H1 (cell line): ENCODE measurements around the gene ZNF423. TPM values are rescaled to one million over a fixed set of nuclear protein-coding genes. Genes with fewer than 3 reads are reported as not detected.

ENCODE experiments used
- CTCF ChIA-PET: fragments of 300-600 bp; sonication (Branson Sonifier 250); formaldehyde crosslinking; loops from one replicate; lab custom pipeline; 2021; ENCODE audit not compliant: partially characterized antibody; lab: Charles Lee
- POLR2A ChIA-PET: fragments of 300-600 bp; sonication (Branson Sonifier 250); formaldehyde crosslinking; loops from one replicate; lab custom pipeline; 2021; ENCODE audit warnings: inconsistent platforms; ENCODE audit not compliant: partially characterized antibody; lab: Charles Lee
- DNase-seq, 2 experiments: peaks; one replicate each; pipeline versions ENCODE4 v3.0.0 to v3.0.0-alpha.2; 2010 to 2022; ENCODE audit warnings: low spot score in 2 of 2, low read depth in 1 of 2, mixed read lengths in 1 of 2
- FAIRE-seq: peaks from 2 replicates; lab custom pipeline; 2011; peaks lifted over from hg19 to GRCh38; lab: Jason Lieb, UNC
- H2AFZ ChIP-seq: 2 replicates; pipeline ENCODE4 v1.8.1; 2012; ENCODE audit warnings: low read length, inconsistent platforms
- H2AK5ac ChIP-seq: 2 replicates; pipeline ENCODE4 v1.6.1; 2013; ENCODE audit warnings: low read depth, low read length
- H2BK120ac ChIP-seq: replicated peaks from 2 replicates; pipeline ENCODE3; 2013; ENCODE audit warnings: low read depth, low read length, inconsistent platforms
- H2BK12ac ChIP-seq: 2 replicates; pipeline ENCODE4 v1.6.1; 2013; ENCODE audit warnings: low read depth, low read length
- H2BK15ac ChIP-seq: 2 replicates; pipeline ENCODE4 v1.6.1; 2013; ENCODE audit warnings: low read length
- H2BK20ac ChIP-seq: 2 replicates; pipeline ENCODE4 v1.6.1; 2013; ENCODE audit warnings: low read length
- H2BK5ac ChIP-seq: 2 replicates; pipeline ENCODE4 v1.6.1; 2013; ENCODE audit warnings: low read depth, low read length
- H3K14ac ChIP-seq: 2 replicates; pipeline ENCODE4 v1.6.1; 2013; ENCODE audit warnings: inconsistent platforms; ENCODE audit not compliant: insufficient read length
- H3K18ac ChIP-seq: 2 replicates; pipeline ENCODE4 v1.6.1; 2013; ENCODE audit warnings: low read length; ENCODE audit errors: extremely low read depth
- H3K23ac ChIP-seq: 2 replicates; pipeline ENCODE4 v1.6.1; 2013; ENCODE audit warnings: inconsistent platforms; ENCODE audit not compliant: insufficient read length
- H3K23me2 ChIP-seq: 2 replicates; pipeline ENCODE4 v1.6.1; 2013; ENCODE audit warnings: low read depth, low read length
- H3K27ac ChIP-seq: 2 replicates; pipeline ENCODE4 v1.6.1; 2011; ENCODE audit warnings: low read depth, low read length, inconsistent platforms
- H3K27me3 ChIP-seq, 4 experiments: replicated peaks in 1 of 4; 1 replicate in 1 of 4; 2 replicates in 3 of 4; pipeline versions ENCODE4 v1.6.1 to v1.8.1; 2011 to 2013; ENCODE audit warnings: low read length in 3 of 4, mild to moderate bottlenecking in 3 of 4, inconsistent platforms in 2 of 4, mixed read lengths in 2 of 4, moderate library complexity in 1 of 4; ENCODE audit not compliant: control insufficient read depth in 3 of 4, insufficient read depth in 3 of 4; ENCODE audit errors: extremely low read depth in 1 of 4
- H3K36me3 ChIP-seq, 4 experiments: 2 replicates each; pipeline versions ENCODE4 v1.6.1 to v1.8.1; 2011 to 2013; ENCODE audit warnings: mild to moderate bottlenecking in 4 of 4, low read length in 3 of 4, moderate library complexity in 2 of 4, control low read depth in 1 of 4, inconsistent platforms in 1 of 4; ENCODE audit not compliant: insufficient read depth in 4 of 4, control insufficient read depth in 2 of 4
- H3K4ac ChIP-seq: replicated peaks from 2 replicates; pipeline ENCODE3; 2013; ENCODE audit warnings: low read length, low read depth, mixed read lengths, inconsistent platforms; ENCODE audit not compliant: insufficient read length
- H3K4me1 ChIP-seq, 4 experiments: replicated peaks in 1 of 4; 1 replicate in 1 of 4; 2 replicates in 3 of 4; pipeline versions ENCODE4 v1.6.1 to v1.8.1; 2011 to 2013; ENCODE audit warnings: low read length in 3 of 4, inconsistent platforms in 2 of 4, mixed read lengths in 1 of 4; ENCODE audit not compliant: insufficient read depth in 4 of 4, control insufficient read depth in 3 of 4
- H3K4me2 ChIP-seq, 2 experiments: 2 replicates each; pipeline versions ENCODE4 v1.6.1 to v1.8.1; 2011 to 2013; ENCODE audit warnings: low read depth in 2 of 2, low read length in 2 of 2, control low read depth in 1 of 2, inconsistent platforms in 1 of 2, mild to moderate bottlenecking in 1 of 2; ENCODE audit not compliant: insufficient read depth in 1 of 2
- H3K4me3 ChIP-seq, 4 experiments: fragments of 200-600, 300-600 bp in 1 of 4; sonication (generic), shearing (Covaris generic), sonication (Bioruptor Twin) in 1 of 4; 2 replicates each; pipeline versions ENCODE4 v1.5.1 to v1.8.1; 2011 to 2016; ENCODE audit warnings: low read length in 4 of 4, low read depth in 3 of 4, control low read depth in 2 of 4, inconsistent platforms in 2 of 4, mild to moderate bottlenecking in 2 of 4, mixed read lengths in 1 of 4, moderate library complexity in 1 of 4; ENCODE audit not compliant: insufficient read depth in 2 of 4; ENCODE audit errors: extremely low read depth in 1 of 4
- H3K56ac ChIP-seq: replicated peaks from 2 replicates; pipeline ENCODE3; 2013; ENCODE audit warnings: low read depth, mild to moderate bottlenecking, mixed read lengths, low read length, inconsistent platforms; ENCODE audit not compliant: insufficient read length
- H3K79me1 ChIP-seq: 2 replicates; pipeline ENCODE4 v1.6.1; 2013; ENCODE audit warnings: low read depth, low read length, control low read depth
- H3K79me2 ChIP-seq, 2 experiments: 2 replicates each; pipeline versions ENCODE4 v1.6.1 to v1.8.1; 2012 to 2013; ENCODE audit warnings: low read length in 2 of 2, mild to moderate bottlenecking in 2 of 2, inconsistent platforms in 1 of 2; ENCODE audit not compliant: insufficient read depth in 2 of 2, control insufficient read depth in 1 of 2
- H3K9ac ChIP-seq, 4 experiments: replicated peaks in 1 of 4; 1 replicate in 1 of 4; 2 replicates in 3 of 4; pipeline versions ENCODE4 v1.6.1 to v1.8.1; 2011 to 2013; ENCODE audit warnings: low read depth in 3 of 4, low read length in 3 of 4, control low read depth in 2 of 4, mild to moderate bottlenecking in 2 of 4, moderate library complexity in 2 of 4, inconsistent platforms in 1 of 4; ENCODE audit errors: extremely low read depth in 1 of 4
- H3K9me3 ChIP-seq, 2 experiments: 2 replicates each; pipeline versions ENCODE4 v1.6.1 to v1.8.1; 2012 to 2013; ENCODE audit warnings: mild to moderate bottlenecking in 2 of 2, moderate library complexity in 2 of 2, control low read depth in 1 of 2, inconsistent platforms in 1 of 2, low read depth in 1 of 2, low read length in 1 of 2, mixed read lengths in 1 of 2; ENCODE audit not compliant: insufficient read depth in 2 of 2
- H4K20me1 ChIP-seq, 2 experiments: replicated peaks in 1 of 2; 2 replicates each; pipeline versions ENCODE3 to v1.8.1; 2011 to 2013; ENCODE audit warnings: inconsistent platforms in 2 of 2, low read length in 2 of 2, mild to moderate bottlenecking in 1 of 2; ENCODE audit not compliant: insufficient read depth in 2 of 2, control insufficient read depth in 1 of 2
- H4K5ac ChIP-seq: 2 replicates; pipeline ENCODE4 v1.6.1; 2013; ENCODE audit warnings: low read length, low read depth, mixed read lengths, inconsistent platforms; ENCODE audit not compliant: insufficient read length
- H4K8ac ChIP-seq: 2 replicates; pipeline ENCODE4 v1.8.0; 2013; ENCODE audit warnings: mild to moderate bottlenecking, moderate library complexity, low read length, inconsistent platforms; ENCODE audit not compliant: insufficient read depth; ENCODE audit errors: extremely low read depth
- H4K91ac ChIP-seq: replicated peaks from 2 replicates; pipeline ENCODE3; 2013; ENCODE audit warnings: low read length, mixed read lengths, inconsistent platforms; ENCODE audit not compliant: insufficient read length
- CEBPB ChIP-seq: IDR thresholded peaks from 2 replicates; pipeline ENCODE4 v1.6.1; 2012; ENCODE audit warnings: low read depth, low read length
- MAX ChIP-seq: IDR thresholded peaks from 2 replicates; pipeline ENCODE4 v1.6.1; 2012; ENCODE audit warnings: inconsistent platforms
- POU5F1 ChIP-seq: IDR thresholded peaks from 2 replicates; pipeline ENCODE4 v1.6.1; 2011; ENCODE audit warnings: low read depth, mild to moderate bottlenecking, low read length, moderate library complexity
- SRF ChIP-seq: IDR thresholded peaks from 2 replicates; pipeline ENCODE4 v1.6.1; 2011; ENCODE audit warnings: mild to moderate bottlenecking, low read depth, low read length, moderate library complexity
- WGBS, 2 experiments: shearing (Covaris generic) in 1 of 2; methylation state at CpG; one replicate each; pipeline versions ENCODE4 v1.1.6 to v1.1.7; 2013 to 2015; ENCODE audit warnings: low lambda C conversion rate in 2 of 2, mixed read lengths in 2 of 2, inconsistent platforms in 1 of 2, low coverage in 1 of 2, missing lambda C conversion rate in 1 of 2; ENCODE audit not compliant: insufficient replicate concordance in 2 of 2, insufficient coverage in 1 of 2, insufficient read length in 1 of 2; ENCODE audit errors: extremely low coverage in 1 of 2, missing lambda C conversion rate in 1 of 2; 5-methylcytosine and 5-hydroxymethylcytosine counted together
- polyA plus RNA-seq, 7 experiments: library from polyadenylated mRNA; depleted of rRNA in 3 of 7; stranded (reverse) in 5 of 7; unstranded in 2 of 7; fragments of >200 nt in 5 of 7; fragments of 200-250 nt in 2 of 7; gene quantifications; 1 replicate in 5 of 7; 2 replicates in 1 of 7; 4 replicates in 1 of 7; pipeline versions ENCODE4 v1.2.1 to v1.2.3, GENCODE V29; 2011 to 2013; ENCODE audit warnings: missing spikeins in 2 of 7, mixed read lengths in 2 of 7
- total RNA-seq: library from RNA; stranded (reverse); fragmentation: NEBNext Ultra II Directional; extraction: Animal tissue kit (Norgen Biotek cat#: 25700); gene quantifications from 2 replicates; pipeline ENCODE4 v1.2.1, GENCODE V29; 2021

Gene ZNF423
- total and polyA plus RNA-seq, 2 of the 8 experiments (the other 6 are each of a cell fraction or from before 2014, with no cell fraction given), result 38.2 to 52.3 TPM

GRCh38 chr16:49524216-49524946 is 331.5 kb downstream of the ZNF423 start:
- no peak for FAIRE-seq
- ChIA-PET CTCF (interaction anchor here (0.6 to 2.9 kb wide), 6 partner anchors 10 to 215 kb away, joined by 3 to 26 read pairs (median 6); no protein-coding TSS in a partner anchor), POLR2A (no interaction called here)
- Histone ChIP-seq H3K14ac (no peak overlapping the region), H3K23ac (no peak overlapping the region), H3K27ac (no peak overlapping the region), H2AK5ac (no peak overlapping the region), H4K20me1 (no peaks in the 10 kb centered on the region), H3K9me3 (no peaks in the 10 kb centered on the region), H3K23me2 (no peaks in the 10 kb centered on the region), H2AFZ (no peak overlapping the region), H4K91ac (no peak overlapping the region), H3K79me1 (0 out of 2 replicates have a peak, but pooled peaks cover 2% of the 10 kb centered on the region), H4K5ac (no peak overlapping the region), H2BK120ac (no peak overlapping the region), H2BK15ac (no peak overlapping the region), H3K56ac (no peak overlapping the region), H2BK12ac (no peak overlapping the region), H3K4me1 (peaks cover 0 to 21% (median 10%) of the 10 kb centered on the region in 4 experiments; a peak in 5 of 7 replicates), H3K79me2 (no peaks in the 10 kb centered on the region; a peak in 1 of 4 replicates), H3K27me3 (no peaks in the 10 kb centered on the region), H2BK20ac (no peak overlapping the region), H3K18ac (no peak overlapping the region), H3K36me3 (peaks cover 0 to 14% (median 0%) of the 10 kb centered on the region in 4 experiments; a peak in 3 of 8 replicates), H3K9ac (no peak overlapping the region), H3K4ac (no peak overlapping the region), H3K4me3 (no peak overlapping the region), H2BK5ac (no peak overlapping the region), H3K4me2 (no peak overlapping the region), H4K8ac (no peak overlapping the region; the same call in 1 of the 2 replicates)
- TF ChIP-seq MAX, result no peak
- TF ChIP-seq SRF, result no peak
- TF ChIP-seq POU5F1, result no peak
- TF ChIP-seq CEBPB, result no peak
- 81% methylated on average over 13 of the region's 14 CpGs; no CpG with 5 or more reads in 1 of the 2 experiments for WGBS, 2 experiments
- DNase-seq, result no peak
